ENCODE data around the gene FRMD3.

The FRMD3 gene

DNA sequence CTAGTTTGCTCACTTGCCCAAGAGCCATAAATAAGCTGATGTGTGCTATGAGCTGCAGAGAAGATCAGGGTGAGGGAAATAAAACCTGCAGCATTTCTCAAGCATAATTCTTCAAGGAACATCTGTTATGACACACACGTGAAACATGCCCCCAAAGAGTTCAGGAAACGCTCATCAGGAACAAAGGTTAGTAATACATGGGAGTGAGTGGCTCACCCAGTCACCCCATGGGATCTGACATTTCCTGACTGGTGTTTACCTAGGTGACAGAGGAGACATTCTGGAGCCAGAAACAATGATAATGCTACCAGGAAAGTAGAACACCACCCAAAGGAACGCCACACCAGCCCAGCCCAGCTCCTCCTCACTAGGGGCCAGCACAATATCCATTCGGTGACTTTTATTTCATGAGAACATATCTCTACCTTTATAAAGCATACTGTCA lies 66.0 kb downstream of the FRMD3 start:
- DNase-seq, result peak; percentile 67

DNA sequence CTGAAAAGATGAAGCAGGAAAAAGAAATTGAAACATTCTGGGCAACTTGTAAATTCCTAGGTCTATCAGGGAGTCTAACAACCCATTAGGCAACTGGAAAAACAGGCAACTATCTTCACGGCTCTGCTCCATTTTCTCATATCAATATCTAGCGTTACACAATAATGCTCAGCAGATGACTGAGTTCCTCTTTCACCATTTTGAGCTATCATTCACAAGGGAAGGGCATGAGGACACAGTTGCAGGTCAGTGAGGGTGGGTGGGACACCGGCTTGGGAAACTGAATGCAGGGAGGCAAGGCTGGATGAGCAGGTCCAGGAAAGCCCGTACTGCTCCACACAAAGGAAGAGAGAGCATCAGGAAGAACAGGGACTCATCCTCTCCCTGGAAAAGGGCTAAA lies 67.0 kb downstream of the FRMD3 start:
- DNase-seq, result no peak

DNA sequence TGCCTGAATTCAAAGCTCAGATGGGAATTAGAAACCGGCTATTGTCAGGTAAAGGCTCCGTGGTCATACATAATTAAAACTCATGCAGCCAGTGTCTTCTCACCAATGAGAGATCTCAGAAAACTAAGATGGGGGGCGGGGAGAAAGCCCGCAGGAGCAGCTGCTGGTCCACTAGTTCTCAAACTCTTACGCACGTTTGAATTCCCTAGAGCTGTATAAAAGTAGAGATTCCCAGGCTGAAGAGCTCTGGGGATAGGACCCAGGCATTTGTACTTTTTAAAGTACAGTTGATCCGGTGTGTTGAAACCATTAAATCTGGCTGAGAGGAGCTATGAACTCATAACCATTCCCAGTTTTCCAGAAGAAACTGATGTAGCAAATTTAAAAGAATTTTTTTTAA lies 68.5 kb downstream of the FRMD3 start:
- no peak for DNase-seq

DNA sequence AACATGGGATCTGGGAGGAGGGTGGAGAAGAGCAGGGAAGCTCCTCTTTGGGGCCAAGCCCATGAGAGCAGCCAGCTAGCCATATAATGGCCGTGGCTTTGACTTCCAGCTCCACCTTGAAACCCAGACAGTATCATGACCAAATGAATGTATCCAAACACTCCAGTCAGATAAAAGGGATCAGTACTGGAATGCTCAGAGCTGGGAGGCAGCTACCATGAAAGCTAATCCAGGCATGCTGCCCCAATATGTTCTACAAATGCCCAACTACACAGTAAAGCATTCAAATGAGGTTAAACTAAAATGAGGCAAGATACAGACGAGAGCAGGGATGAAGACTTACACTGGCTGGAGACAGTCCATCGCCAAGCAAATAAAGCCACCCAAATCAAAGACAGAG lies 69.4 kb downstream of the FRMD3 start:
- no peak for DNase-seq

DNA sequence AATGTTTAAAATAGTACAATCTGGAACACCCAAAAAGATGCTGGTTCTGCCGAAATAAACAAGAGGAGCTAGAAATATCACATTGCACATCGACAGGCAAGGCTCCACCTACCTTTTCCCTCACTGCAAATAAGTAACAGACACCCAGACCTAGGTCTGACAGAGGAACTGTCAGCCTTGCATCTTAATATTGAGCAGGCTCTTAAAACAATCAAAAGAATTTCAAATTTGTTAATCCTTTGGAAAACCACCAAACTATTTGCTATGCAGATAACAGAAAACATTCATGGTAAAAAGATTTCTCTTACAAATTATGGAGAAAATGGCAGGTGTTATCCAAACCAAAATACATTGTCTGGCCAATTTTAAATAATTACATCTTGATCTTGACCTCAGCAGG lies 71.3 kb downstream of the FRMD3 start:
- DNase-seq, result peak; percentile 44

DNA sequence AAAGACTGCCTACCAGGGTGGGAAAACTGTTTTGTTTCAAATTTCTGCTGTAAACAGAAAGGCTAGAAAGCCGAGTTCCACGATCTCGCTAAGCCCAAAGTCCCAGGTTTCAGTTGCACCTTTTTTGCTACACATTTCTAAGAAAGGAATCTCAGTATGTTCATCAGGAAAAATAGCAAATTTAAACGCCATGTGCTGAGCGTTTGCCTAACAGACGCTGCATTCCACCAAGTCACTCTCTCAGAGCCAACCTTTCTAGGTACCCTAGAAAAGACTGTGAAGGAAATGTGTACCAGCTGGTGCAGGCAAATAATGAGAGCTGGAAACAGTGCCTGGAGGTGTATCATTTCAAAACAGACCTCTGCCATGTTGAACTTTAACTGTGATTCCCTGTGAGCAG lies 71.8 kb downstream of the FRMD3 start:
- DNase-seq, result no peak

DNA sequence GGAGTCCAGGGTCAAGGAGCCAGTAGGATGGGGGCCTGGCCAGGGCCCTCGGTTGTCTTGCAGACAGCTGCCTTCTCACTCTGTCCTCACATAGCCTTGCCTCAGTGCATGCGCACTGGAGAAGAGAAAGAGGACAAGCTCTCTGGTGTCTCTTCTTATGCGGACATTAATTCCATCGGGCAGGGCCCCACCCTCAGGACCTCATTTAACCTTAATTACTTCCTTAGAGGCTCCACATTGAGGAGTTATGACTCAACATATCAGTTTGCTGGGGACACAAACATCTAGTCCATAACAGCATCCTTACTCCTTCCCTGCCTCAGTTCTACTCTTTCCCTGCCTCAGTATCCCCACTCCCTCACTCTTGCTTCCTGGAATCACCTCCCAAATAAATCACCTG lies 78.4 kb downstream of the FRMD3 start:
- no peak for DNase-seq

DNA sequence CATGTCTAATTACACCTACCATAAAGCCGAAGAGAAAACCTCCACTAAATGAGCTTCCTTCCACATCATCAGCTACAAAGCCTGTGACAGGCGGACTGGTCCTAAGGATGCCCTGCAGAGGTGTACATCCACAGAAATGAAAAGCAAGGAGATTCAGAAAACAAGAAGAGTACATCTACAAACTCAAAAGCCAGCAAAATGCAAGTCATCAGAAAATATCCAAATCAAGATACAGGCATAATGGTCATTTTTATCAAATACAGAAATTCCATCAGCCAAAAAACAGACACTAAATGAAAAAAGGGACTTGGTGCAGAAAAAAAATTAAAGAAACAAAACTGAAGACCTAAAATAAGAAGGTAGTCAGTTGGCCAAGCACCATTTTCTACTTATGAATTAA lies 79.7 kb downstream of the FRMD3 start:
- no peak for DNase-seq

DNA sequence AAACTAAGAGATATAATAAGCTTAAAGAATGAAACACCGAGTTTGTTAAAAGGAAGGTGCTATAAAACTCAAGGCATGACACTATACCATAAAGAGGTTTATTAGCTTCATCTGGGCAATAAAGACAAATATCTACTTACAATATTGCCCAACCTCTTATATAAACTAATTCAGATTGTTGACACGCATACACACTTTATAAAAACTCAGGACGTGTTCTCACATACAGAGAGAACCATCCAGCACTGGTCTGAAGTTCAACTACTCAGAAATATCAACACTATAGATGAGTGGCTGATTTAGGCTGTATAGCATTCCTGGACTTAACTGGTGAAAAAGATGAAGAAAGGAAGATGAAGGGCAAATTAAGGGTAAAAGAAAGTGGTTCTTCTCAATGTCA lies 81.2 kb downstream of the FRMD3 start:
- no peak for DNase-seq

DNA sequence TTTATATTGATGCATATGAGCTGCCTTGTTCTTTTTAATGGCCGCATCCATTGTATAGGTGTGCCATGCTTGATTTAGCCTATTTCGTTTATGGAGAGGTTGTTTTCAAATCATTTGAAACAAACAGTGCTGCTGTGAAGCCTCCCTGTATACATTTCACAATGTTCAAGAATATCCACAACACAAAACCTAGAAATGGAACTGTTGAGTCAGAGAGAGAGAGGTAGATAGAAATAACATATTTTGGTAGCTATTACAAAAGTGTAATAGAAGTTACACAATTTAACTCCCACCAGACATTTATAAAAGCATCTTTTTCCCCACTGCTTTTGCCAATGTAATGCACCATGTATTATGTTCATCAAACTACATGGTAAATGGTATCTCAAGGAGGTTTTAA lies 82.0 kb downstream of the FRMD3 start:
- no peak for DNase-seq

DNA sequence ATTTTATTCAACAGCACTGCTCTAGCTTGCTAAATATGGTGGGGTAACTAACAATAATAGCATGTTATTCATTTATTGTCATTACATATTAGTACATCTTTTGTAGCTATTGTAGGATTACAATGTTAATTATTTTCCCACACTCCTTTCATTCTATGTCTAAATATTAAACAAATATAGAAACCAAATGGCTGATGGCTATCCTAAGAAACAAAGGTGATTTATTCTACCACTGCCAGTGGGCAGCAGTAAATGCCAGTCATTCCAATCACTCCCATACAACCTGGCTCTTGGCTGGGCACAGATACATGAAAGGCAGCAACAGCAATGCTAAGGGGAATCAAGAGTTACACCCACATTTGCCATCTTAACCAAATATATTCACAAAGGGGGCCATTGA lies 84.1 kb downstream of the FRMD3 start:
- DNase-seq, result no peak

DNA sequence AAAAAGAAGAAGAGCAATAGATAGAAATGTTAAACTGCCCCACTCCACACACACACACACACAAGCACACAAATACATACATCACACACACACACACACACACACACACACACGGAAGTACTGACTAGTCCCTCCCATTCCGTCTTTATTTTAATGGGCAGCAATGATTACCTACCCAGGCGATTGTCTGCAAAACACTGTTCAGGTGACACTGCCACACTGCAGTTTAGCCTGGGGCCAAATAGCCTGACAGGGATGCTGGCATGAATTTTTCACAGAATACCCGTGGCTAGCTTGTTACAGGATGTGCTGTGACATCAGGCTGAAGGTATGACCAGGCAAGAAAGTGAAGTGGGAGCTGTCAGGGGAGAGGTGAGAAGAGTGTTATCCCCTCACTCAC lies 86.9 kb downstream of the FRMD3 start:
- DNase-seq, result peak; percentile 13

DNA sequence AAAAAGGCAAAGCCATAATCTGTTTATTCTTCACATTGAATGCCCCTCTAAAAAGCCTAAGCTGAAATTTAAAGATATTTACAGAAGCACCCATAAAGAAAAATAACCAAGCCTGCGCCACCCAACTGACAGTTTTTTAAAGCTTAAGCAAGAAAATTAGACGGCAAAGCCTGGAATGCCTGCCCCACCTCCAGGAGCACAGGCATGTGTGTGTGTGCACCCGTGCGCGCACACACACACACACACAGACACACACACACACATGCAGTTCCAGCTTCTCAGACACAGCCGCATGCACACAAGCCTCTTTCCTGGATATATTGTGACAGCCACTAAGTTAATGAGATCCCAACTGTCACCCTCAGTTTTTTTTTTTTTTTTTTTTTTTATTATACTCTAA lies 88.2 kb downstream of the FRMD3 start:
- no peak for DNase-seq

DNA sequence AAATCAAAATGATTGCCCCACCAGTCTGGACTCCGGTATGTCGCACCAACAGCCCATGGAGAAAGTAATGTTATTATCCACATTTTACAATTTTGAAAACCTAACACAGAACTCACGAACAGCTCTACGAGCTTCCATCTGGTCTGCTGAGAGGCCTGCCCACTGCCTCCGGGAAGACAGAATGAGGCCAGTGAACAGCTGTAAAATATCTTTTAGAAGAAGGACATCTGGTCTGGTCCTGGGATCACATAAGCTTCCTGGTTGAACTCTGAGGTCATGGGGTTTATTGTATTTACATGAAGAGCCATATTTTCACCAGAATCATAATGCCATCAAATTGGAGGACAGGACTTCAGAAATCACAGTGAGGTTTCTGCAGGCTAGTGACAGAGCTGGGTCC lies 89.0 kb downstream of the FRMD3 start:
- no peak for DNase-seq

DNA sequence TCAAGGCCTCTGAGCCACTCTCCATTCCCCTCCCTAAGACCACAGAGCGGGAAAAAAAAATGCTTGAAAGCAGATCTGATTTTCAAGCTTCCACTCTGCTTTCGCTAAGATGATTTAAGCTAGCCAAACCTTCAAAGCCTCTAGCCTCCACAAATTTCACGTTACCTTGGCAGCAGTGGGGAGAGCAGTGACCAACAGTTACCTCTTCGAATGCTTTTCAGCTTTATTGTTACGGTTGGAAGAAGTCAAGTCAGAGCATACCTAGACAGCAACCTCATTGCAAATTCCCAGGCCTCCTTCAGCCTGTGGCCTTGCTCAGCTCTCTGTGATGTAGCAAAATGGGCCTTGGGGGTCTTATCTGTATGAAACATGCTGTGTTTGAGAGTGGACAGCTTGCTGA lies 89.6 kb downstream of the FRMD3 start:
- DNase-seq, result no peak

DNA sequence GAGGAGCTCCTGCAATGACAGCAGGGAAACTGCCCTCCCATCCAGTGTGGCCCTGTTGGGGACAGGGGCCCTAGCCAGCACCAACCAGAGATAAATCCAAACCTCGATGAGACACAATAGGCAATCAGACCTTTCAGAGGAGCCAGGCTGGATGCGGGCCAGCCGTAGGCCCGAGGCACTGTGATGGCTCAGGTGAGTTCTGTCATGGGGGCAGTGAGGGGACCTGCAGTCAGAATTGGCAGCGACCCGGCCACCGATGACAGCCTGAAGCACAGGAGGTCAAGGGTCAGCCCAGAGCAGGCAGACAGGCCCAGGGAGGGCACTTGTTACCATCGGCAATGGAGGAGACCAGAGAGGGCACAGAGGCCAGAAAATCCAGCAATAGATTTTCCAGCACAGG lies 90.8 kb downstream of the FRMD3 start:
- no peak for DNase-seq

DNA sequence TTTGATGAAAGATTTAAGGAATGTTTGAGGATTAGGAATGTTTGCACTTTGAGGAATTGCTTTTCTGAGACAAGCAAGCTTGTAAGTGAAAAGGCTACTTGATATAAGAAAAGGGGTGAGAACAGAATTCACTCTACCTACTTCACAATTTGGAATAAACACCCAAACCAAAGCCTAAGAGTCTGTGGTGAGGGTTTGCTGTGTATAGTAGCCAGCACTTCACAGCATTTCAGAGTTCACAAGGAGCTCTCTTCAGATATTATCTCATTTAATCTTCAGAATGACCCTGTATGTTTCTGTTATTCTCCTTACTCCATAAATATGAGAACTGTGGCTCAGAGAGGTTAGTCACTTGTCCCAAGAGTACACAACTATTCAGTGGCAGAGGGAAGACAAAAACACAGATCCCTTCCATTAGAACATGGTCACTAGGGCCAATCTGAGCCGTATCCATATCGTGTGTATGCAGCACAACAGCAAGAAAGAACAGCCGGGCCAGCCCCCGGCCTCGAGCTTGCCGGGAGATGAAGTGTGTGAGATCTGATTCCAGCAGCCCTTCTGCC lies 92.4 kb downstream of the FRMD3 start:
- DNase-seq, result no peak

DNA sequence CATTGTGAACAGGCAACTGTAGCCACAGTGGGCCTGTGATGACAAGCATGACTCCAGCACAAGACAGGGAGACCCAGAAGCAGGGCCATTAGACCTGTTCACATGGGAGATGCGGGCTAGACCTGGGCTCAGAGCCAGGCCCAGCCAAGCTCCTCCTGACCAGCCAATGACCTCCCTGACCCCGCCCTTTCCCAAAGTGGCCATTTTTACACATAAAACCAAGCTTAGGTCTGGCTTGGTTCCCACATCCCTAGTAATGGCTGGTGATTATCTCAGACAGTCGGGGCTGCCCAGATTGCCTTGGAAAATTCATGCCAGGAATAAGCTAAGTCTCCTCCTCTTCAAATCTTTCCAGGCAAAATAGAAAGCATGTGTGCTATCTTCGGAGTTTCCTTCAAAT lies 94.1 kb downstream of the FRMD3 start:
- DNase-seq, result no peak

DNA sequence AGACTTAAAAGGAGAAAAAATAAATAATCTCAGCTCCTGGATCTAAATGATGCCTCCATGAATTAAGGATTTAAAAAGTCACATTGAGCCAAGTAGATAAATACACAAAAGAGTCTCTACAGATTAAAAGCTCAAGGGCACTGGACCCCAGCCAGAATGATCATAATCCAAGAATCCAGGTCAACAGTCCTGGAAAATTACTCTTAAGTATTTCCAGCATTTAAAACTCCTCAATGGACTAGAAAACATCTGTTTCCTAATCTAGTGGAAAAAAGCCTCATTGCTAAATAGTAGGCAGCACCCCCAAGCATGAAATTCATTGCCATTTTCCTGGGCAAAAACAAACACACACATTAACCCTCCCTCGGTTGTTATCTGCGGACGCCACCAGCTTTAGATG lies 96.8 kb downstream of the FRMD3 start:
- no peak for DNase-seq

DNA sequence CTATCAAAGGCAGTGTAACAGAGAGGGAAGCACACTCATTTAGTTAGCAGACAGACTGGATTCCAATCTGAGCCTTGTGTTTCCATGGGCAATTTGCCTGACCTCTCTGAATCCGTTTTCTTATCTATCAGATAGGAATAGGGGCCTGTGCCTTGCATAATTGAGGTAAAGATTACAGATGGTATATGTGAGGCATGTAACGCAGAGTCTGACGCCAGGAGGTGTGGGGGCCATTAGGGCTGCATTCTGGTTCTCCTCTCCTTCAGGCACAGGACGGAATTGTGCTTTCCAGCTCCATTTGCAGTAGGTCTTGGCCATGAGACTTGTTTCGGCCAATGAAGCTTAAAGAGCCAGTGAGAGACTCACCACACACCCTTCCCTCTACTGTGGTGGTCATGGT lies 97.6 kb downstream of the FRMD3 start:
- DNase-seq, result no peak

DNA sequence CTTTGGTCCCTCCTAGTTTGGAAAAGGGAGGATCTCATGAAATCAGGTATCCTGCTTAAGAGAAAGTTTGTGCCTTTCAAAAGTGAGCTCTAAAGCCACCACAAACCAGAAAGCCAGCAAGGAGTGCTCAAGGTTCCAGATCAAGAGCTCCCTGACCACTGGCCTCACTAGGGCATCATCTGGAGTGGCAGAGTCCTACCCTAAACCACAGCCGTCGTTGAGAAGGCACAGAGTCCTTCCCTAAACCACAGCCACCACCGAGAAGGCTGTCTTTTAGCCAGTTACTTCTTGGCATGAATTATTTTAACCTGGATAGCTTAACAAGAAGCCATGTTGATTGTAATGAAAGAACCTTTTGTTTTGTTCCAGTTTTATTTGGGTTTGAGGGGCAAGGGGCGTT lies 102.9 kb downstream of the FRMD3 start:
- DNase-seq, result no peak

DNA sequence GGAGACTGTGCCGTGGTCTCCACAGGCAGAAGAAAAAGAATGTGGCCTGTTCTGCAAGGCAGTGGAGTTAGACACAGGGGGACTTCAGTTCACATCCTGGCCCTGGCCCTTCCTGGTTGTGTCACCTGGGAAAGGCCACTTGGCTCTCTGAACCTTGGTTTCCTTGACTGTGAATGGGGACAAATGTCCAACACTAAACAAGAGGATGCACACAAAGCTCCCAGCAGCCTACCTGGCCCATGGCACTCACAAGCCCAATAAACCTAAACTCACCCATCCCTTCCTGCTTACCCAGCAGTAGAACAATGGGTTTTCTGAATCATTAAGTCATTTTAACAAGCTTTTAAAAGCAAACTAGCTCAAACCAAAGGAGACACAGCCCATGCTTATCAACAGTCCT lies 103.9 kb downstream of the FRMD3 start:
- no peak for DNase-seq

DNA sequence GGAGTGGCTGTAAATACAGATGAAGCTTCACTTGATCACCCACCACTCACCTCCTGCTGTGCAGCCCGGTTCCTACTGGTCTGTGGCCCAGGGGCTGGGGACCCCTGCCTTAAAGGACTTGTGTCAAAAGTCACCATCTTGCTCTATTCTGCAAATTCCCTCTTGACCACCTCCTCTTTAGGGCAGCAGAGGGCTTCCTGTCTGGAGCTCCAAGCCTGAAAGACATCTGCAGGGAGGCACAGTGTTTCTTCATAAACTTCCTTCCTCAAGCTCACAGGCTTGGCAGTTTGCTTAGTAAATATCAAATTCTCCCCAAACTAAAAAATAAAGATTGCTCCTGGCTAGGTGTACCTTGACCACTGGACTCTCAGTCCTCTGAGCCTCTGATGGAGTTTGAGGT lies 104.4 kb downstream of the FRMD3 start:
- DNase-seq, result no peak

DNA sequence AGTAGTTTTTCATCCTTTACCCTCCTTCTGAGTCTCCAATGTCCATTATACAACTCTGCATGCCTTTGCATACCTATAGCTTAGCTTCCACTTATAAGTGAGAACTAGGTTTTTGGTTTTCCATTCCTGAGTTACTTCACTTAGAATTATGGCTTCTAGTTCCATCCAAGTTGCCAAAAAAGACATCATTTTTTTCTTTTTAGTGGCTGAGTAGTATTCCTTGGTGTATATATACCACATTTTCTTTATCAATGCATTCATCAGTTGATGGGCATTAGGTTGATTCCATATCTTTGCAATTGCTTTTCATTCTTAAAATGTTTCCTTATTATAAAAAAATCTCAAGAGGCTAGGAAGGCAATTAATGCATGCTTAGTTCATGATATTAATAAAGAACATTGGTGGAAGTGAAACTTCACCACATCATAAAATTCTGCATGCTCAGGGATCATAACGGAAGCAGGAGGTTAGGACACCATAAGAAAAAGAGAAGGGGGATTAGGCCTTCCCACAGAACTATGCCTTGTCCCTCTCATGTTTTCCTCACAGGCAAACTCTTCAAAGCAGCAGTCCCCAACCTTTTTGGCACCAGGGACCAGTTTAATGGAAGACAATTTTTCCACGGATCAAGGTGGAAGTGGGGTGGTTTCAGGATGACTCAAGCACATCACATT lies 105.2 kb downstream of the FRMD3 start:
- DNase-seq, result no peak

DNA sequence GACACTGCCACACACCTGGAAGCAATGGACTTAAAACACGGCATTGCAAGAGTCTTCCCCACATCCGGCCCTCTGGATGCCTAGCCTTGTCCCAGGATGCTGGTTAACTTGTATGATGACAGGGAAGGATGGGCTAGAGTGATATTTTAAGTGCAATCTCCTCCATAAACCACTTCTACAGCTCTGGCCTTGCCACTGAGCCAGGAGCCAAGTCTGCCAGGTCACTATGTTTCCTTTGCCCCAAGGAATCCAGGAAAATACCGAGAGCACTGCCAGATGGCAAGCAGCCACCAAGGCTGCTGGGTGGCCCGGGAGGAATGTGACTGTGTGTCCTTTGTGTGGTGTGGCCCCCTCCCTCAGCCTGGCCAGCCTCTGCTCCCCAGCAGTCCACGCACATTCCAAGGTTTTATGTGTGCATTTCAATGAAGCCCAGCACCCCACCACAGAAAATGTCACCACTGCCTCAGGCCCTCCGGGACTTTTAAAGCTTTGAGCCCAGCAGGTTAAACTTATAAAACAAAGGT lies 106.0 kb downstream of the FRMD3 start:
- peak; percentile 83 for DNase-seq

All from fibroblast of skin of abdomen (primary cell).